Hematopoietic multipotent progenitor cell (in vitro differentiated cells): ENCODE measurements around the gene SRPX. TPM values are rescaled to one million over a fixed set of nuclear protein-coding genes. Genes with fewer than 3 reads are reported as not detected.

Source experiments
- DNase-seq, 3 donors: peaks; one replicate each; pipeline ENCODE4 v3.0.0-alpha.2; 2011 to 2015; ENCODE audit warnings: low read depth in 2 of 3, low spot score in 2 of 3
- total RNA-seq: library from RNA; depleted of rRNA; stranded (reverse); fragments of >200 nt; gene quantifications from one replicate; pipeline ENCODE4 v1.2.3, GENCODE V29; 2012

Gene SRPX
- total RNA-seq, 1 donor = under 0.01 TPM

DNA sequence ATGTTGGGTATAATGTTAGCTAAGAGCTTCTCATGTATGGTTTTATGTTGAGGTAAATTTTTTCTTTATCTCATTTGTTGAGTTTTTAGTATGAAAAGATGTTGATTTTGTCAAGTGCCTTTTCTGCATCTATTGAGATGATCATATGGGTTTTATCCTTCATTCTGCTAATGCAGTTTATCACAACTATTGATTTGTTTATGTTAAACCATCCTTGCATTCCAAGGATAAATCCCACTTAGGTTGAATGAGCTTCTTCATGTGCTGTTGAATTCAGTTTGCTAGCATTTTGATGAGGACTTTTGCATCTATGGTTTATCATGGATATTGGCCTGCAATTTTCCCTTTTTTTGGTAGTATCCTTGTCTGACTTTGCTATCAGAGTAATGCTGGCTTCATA lies 121.0 kb downstream of the SRPX start:
- DNase-seq = no peak

Other genes starting within 250 kb of the SRPX start
- gene SYTL5, start 214.3 kb downstream of the SRPX start, total RNA-seq = not detected
- 8.1 TPM for gene RPGR, start 106.6 kb upstream of the SRPX start, total RNA-seq
- gene OTC, start 131.7 kb upstream of the SRPX start, total RNA-seq = not detected